Kidney epithelial cell (primary cell): Measurements from ENCODE around the gene ZFR2. TPM values are rescaled to one million over a fixed set of nuclear protein-coding genes. Genes with fewer than 3 reads are reported as not detected.

Source experiments
- DNase-seq: peaks from one replicate; pipeline ENCODE4 v3.0.0-alpha.2; 2010; ENCODE audit warnings: low read depth
- H3K27me3 ChIP-seq: 2 replicates; pipeline ENCODE4 v1.6.0; 2011; ENCODE audit warnings: low read length; ENCODE audit not compliant: control insufficient read depth, insufficient read depth
- H3K36me3 ChIP-seq: 2 replicates; pipeline ENCODE4 v1.5.1; 2011; ENCODE audit warnings: low read length; ENCODE audit not compliant: control insufficient read depth, insufficient read depth
- H3K4me3 ChIP-seq: 2 replicates; pipeline ENCODE4 v1.5.1; 2011; ENCODE audit warnings: low read depth, mild to moderate bottlenecking, control low read depth, low read length
- CTCF ChIP-seq: IDR thresholded peaks from 2 replicates; pipeline ENCODE4 v1.5.1; 2011; ENCODE audit warnings: mild to moderate bottlenecking, moderate library complexity, low read length, control low read depth, inconsistent platforms; ENCODE audit not compliant: insufficient read depth, poor library complexity, severe bottlenecking
- total RNA-seq: library from RNA; depleted of rRNA; stranded (reverse); fragments of >200 nt; gene quantifications from 2 replicates; pipeline ENCODE4 v1.2.3, GENCODE V29; 2015

The ZFR2 gene
- total RNA-seq, 1 donor from 2014 or later: 0.17 TPM

- H3K4me3 ChIP-seq: no peak overlapping the region
- no peak for DNase-seq
Measured at GRCh38 chr19:3907626-3908265, 38.9 kb upstream of the ZFR2 start.

GRCh38 chr19:3904233-3904632 is 35.4 kb upstream of the ZFR2 start:
- TF ChIP-seq CTCF: no peak
- Histone ChIP-seq H3K36me3 (no peaks in the 10 kb centered on the region), H3K27me3 (no peaks in the 10 kb centered on the region), H3K4me3 (no peak overlapping the region)
- no peak for DNase-seq

More at GRCh38 chr19:3907626-3908265, 38.9 kb upstream of the ZFR2 start:
- no peaks in the 10 kb centered on the region for H3K36me3 ChIP-seq
- TF ChIP-seq CTCF: no peak
- H3K27me3 ChIP-seq: no peaks in the 10 kb centered on the region

GRCh38 chr19:3902317-3902973 is 33.6 kb upstream of the ZFR2 start:
- no peaks in the 10 kb centered on the region for H3K36me3 ChIP-seq
- no peak for DNase-seq
- no peaks in the 10 kb centered on the region for H3K27me3 ChIP-seq
- no peak overlapping the region for H3K4me3 ChIP-seq
- TF ChIP-seq CTCF: no peak

GRCh38 chr19:3899531-3900294 is 30.9 kb upstream of the ZFR2 start:
- Histone ChIP-seq H3K4me3 (no peak overlapping the region), H3K36me3 (no peaks in the 10 kb centered on the region), H3K27me3 (no peaks in the 10 kb centered on the region)
- DNase-seq: no peak
- no peak for TF ChIP-seq CTCF

- Histone ChIP-seq H3K27me3 (no peaks in the 10 kb centered on the region), H3K36me3 (no peaks in the 10 kb centered on the region), H3K4me3 (no peak overlapping the region)
- no peak for DNase-seq
- no peak for TF ChIP-seq CTCF
Measured at GRCh38 chr19:3898426-3898825, 29.6 kb upstream of the ZFR2 start.
